Globus pallidus (tissue), 1 donor: ENCODE results near the gene CSK.

Source experiments
- DNase-seq: peaks from one replicate; pipeline ENCODE4 v3.0.0-alpha.2; 2015; ENCODE audit warnings: low spot score

CSK gene

DNA sequence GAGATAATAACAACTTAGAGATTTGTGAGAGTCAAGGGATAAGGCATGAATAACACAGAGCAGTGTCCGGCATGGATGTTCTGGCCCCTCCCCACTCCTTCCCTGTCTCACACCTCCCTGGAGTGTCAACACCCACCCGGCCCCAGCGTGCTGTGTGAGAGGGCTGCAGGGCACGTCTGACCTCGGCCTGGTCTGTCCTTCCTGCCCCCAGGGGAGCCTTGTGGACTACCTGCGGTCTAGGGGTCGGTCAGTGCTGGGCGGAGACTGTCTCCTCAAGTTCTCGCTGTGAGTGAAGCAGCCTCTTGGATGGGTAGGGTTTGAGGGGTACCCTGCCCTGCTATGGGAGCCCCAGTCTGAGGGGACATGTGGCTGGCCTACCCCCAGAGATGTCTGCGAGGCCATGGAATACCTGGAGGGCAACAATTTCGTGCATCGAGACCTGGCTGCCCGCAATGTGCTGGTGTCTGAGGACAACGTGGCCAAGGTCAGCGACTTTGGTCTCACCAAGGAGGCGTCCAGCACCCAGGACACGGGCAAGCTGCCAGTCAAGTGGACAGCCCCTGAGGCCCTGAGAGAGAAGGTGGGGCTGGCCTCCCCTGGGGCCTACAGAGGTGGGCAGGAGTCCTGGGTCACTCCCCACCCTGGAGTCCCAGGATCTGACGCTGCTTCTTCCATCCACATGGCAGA is 19.6 kb downstream of the CSK start:
- DNase-seq = no peak

- no peak for DNase-seq
Measured at GRCh38 chr15:74802290-74802689, 20.4 kb downstream of the CSK start.

DNA sequence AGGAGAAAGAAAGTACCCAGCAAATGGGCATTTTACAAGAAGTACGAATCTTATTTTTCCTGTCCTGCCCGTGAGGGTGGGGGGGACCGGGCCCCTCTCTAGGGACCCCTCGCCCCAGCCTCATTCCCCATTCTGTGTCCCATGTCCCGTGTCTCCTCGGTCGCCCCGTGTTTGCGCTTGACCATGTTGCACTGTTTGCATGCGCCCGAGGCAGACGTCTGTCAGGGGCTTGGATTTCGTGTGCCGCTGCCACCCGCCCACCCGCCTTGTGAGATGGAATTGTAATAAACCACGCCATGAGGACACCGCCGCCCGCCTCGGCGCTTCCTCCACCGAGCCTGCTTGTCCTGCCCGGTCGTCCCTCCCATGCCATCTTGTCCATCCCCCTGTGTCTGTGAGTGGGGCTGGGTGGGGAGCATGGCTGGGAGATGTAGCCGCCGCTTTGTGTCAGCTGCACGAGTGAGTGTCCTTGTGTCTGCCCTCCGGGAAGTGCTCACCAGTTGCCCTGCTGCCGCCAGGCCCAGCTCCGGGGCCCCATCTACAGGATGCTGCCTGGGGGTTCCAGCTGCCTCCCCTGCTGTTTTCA is 21.1 kb downstream of the CSK start:
- no peak for DNase-seq

- no peak for DNase-seq
Measured at GRCh38 chr15:74804935-74805334, 23.1 kb downstream of the CSK start.

DNA sequence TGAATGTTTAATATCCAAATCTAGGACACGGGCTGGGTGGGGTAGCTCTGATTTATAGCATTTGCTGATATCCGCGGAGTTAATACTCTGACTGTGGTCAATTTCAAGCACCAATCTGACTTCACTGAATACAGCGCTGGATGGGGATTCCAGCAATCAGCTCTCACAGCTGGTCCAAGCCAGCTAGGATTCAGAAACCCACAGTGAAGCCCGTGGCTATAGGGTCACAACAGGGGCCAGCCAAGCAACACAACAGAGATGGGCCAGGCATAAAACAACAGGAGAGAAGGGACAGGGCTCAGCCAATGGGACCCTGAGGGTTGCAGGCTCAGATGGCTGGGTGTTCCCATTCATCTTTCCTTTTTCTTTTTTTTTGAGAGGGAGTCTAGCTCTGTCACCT is 25.4 kb downstream of the CSK start:
- no peak for DNase-seq

DNA sequence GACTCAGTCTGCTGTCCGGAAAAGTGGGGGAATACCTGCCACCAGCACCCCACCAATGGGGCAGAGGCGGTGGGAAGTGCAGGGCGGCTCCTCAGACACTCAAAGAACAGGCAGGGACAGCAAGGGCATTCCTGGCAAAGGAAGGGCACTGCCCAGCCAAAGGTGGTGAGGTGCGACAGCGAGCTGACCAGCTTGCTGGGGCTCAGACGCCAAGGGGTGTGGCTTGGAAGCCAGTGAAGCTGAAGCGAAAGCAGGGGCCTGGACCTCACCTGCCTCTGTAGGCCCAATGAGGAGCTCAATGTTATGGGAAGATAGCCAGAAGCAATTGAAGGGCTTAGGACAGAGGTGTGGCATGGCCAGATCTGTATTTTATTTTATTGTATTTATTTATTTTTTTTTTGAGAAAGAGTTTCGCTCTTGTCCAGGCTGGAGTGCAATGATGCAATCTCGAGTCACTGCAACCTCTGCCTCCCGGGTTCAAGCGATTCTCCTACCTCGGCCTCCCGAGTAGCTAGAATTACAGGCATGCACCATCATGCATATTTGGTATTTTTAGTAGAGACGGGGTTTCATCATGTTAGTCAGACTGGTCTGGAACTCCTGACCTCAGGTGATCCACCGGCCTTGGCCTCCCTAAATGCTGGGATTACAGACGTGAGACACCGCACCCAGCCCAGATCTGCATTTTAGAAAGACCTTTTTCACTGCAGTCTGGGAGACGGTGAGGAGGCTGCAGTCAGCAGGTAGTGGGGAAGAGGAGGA is 26.4 kb downstream of the CSK start:
- no peak for DNase-seq

DNA sequence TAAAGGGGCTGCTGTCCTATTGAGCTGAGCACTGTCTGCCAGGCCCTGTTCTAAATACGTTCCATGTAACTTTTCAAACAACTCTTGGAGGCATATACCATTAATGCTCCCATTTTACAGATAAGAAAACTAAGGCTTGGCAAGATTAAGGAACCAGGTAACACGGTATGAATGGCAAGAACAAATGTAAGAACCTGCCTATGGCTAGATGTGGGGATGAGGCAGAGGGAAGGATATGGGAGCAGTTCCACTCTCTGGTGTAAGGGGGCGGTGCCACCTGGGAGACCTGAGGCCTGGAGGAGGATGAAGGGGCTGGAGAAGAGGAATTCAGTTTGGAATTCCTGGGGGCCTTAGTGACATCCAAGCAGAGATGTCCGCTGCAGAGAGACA is 27.0 kb downstream of the CSK start:
- DNase-seq = no peak

- no peak for DNase-seq
Measured at GRCh38 chr15:74809242-74809641, 27.4 kb downstream of the CSK start.

- DNase-seq = no peak
Measured at GRCh38 chr15:74809956-74810355, 28.1 kb downstream of the CSK start.

GRCh38 chr15:74812533-74812932 is 30.7 kb downstream of the CSK start, which contains the start of gene LMAN1L:
LMAN1L (plus strand) TSS chr15:74812835; CDS start chr15:74812855, 20 bp downstream.
- DNase-seq = no peak

DNA sequence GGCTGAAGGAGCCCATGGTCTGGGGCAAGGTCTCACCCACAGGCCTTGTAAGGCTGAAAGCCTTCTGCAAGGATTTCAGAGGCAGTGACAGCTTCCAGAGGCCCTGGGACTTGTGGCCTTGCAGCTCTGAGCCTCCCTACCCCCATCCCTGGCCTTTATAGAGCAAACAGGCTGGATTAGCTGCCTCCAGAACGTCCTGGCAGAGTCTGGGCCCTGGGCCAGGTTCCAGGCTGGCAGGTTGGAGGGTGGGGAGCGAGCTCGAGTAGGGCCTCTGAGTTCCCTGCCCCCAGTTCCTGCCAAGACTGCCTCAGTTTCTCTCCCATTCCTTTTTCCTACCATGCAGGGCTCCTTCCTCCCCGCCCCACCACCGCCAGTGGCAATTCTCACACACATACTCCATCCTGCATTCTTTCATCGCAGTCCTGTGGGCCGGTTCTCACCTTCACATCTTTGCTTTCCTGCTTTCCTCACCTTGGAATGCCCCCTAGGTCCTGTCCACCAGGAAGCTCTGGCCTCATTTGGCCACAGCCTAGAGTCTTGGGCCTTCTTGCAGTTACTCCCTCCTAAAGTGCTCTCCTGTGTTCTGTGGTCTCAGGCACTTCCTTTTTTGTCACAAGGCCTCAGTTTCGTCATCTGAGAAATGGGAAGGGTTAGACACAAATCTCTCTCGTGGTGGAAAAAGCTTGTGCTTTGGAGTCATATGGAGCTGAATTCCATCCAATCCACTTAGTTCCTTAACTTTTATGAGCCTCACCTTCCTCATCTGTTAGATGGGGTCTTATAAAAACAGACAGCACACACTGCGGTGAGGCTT is 33.4 kb downstream of the CSK start:
- no peak for DNase-seq

DNA sequence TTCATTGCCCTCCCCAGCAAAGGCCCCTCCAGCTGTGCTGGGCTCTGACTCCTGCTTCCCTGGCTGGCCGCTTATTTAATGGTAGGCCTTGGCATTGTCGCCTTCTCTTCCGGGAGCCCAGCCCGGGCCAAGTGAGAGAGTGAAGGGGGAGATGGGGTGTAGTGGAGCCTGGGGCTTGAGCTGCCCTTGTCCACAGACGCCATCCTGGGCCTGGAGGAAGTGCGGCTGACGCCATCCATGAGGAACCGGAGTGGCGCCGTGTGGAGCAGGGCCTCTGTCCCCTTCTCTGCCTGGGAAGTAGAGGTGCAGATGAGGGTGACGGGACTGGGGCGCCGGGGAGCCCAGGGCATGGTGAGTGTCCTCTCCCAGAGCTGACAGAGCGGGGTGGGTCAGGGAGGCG is 34.1 kb downstream of the CSK start:
- no peak for DNase-seq

DNA sequence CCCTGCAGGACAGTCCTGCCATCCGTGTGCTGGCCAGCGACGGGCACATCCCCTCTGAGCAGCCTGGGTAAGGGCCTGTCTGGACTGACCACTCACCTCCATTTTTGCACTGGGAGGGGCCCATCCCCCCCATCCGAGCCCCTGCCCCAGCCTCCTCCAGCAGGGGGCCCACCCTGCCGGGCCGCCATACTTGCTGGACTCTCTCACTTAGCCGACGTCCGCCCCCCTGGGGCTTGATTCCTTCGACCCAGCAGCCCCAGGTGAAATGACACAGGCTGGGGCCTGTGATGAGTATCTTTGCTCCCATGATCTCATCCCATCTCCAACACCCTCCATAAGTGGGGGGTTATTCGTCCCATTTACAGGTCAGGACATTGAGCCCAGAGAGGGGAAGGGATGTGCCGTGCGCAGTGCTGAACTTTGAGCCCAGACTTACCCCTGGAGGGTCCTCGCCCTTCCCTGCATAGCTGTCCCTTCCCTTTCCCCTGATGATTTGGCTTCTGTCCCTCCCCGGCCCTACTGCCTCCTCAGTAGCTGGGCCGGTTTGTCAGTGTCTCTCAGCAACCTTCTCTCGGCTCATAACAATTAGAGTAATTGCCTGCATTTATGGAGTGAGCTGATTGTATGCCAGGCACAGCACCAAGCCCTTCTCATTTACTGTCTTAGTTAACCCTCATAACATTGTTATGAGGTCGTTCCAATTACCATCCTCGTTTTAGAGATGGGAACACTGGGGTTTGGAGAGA is 34.9 kb downstream of the CSK start:
- no peak for DNase-seq

DNA sequence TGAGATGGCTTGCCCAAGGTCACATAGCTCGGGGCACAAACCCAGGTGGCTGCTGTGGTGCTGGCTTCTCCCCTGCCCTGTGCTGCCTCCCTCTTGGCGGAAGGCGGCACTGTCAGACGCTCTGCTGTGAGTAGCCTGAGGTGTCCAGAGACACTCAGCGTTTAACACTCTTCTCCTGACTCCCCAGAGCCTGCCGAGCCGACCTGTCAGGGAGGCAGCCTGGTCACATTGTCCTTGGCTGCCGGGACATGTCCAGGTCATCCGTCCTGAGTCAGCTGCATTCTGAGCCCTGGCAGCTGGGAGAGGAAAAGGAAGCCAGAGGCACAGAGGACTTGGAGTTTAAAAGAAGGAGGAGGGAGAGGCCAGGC is 35.5 kb downstream of the CSK start:
- no peak for DNase-seq

- DNase-seq = no peak
Measured at GRCh38 chr15:74820056-74820455, 38.2 kb downstream of the CSK start.

DNA sequence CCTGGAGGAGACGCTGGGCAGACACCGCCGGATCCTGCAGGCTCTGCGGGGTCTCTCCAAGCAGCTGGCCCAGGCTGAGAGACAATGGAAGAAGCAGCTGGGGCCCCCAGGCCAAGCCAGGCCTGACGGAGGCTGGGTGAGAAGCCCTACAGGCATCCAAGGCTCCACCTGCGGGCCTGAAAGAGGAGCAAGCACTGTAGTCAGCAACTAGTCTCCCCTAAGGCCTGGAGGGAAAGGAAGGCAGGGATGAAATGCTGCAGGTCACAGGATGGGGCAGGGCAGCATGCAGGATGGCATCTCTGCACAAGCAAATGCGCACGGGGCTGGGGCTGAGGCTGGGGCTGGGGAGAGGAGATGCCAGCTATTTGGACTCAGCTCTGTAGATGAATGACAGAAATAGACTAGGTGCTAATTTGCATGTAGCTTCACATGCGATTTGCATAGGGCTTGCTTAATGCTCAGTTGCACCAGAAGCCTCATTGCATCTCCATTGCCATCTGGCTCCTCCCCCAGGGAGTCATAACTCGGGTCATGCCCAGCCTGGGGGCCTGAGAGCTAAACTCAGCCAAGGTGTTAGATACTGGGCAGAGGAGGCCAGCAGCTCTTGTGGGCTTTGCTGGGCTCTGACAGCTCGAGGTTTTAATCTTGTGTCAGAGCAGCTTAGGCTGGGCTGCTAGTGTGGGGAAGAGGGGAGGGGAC is 39.4 kb downstream of the CSK start:
- DNase-seq = no peak

DNA sequence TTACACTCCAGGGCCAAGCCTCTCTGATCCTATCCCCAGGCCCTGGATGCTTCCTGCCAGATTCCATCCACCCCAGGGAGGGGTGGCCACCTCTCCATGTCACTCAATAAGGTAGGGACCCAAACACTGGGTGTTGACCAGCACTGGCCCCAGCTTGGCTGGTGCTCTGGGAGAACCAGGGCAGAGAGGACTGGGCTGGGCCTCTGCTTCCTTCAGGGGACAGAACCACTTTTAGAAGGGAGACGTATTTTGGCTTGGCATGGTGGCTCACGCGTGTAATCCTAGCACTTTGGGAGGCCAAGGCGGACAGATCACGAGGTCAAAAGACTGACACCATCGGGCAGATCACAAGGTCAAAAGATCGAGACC is 39.9 kb downstream of the CSK start:
- no peak for DNase-seq

- DNase-seq = no peak
Measured at GRCh38 chr15:74822233-74822632, 40.4 kb downstream of the CSK start.

DNA sequence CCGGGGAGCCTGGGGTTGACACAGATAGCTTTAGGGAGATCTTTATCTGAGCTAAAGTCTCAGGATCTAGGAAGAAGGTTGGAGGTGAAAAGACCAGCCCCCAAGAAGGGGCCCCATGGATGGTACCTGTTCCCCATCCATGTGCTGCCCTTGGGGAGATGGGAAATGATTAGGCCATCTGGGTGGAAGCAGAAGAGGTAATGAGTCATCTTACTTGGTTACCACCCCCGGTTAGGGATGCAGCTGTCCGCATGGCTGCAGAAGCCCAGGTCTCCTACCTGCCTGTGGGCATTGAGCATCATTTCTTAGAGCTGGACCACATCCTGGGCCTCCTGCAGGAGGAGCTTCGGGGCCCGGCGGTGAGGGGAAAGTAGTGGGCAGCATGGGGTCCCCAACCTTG is 41.4 kb downstream of the CSK start:
- DNase-seq = no peak

- no peak for DNase-seq
Measured at GRCh38 chr15:74824976-74825375, 43.1 kb downstream of the CSK start.

DNA sequence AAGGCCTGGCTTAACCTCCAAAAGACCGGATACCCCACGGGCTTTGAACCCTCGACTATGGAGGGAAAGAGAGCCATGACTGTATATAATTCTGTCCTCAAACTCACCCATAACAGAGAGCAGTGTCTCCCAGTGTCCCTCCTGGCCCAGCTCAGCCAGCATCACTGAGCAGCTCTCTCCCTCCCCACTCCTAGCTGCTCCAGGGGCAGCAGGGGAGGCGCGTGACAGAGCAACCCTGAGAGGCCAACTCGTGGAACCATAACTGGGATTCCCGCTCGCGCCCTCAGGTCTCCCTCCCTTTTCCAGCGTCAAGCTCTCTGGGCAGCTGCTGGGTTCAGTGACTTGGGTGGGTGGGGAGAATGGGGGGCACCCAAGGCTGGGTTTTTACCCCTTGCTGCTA is 44.0 kb downstream of the CSK start:
- DNase-seq = no peak
